HepG2 (cell line): ENCODE measurements around the gene DIS3L2. TPM values are rescaled to one million over a fixed set of nuclear protein-coding genes. Genes with fewer than 3 reads are reported as not detected.

Experiments used
- ATAC-seq: fragments of 200-7000 bp; cut with Tn5 transposase; 3 replicates; pipeline ENCODE4 v1.9.1; 2020; ENCODE audit warnings: mild to moderate bottlenecking, moderate library complexity
- BruUV-seq: library from RNA; stranded (reverse); fragments of 400-500 nt; replicated peaks from 2 replicates; lab custom pipeline; 2021; lab: Mats Ljungman, UMichigan
- CTCF ChIA-PET: fragments of 300-600 bp; formaldehyde crosslinking; extraction: SDS; loops from one replicate; lab custom pipeline; 2021; ENCODE audit warnings: low total read pairs, inconsistent platforms, low intra/inter-chr PET ratio; lab: Yijun Ruan, JAX
- POLR2A ChIA-PET: fragments of 350-600 bp; sonication (Branson Sonifier 250); formaldehyde crosslinking; loops from one replicate; lab custom pipeline; 2020; ENCODE audit warnings: antibody characterized with exemption, inconsistent platforms; lab: Yijun Ruan, JAX
- DNase-seq: peaks from one replicate; pipeline ENCODE4 v3.0.0-alpha.2; 2015; ENCODE audit warnings: low spot score
- FAIRE-seq: peaks from 3 replicates; lab custom pipeline; 2011; peaks lifted over from hg19 to GRCh38; lab: Jason Lieb, UNC
- H2AFZ ChIP-seq: one replicate; pipeline ENCODE4 v1.6.1; 2011; ENCODE audit warnings: low read length, inconsistent platforms
- H3K27ac ChIP-seq: fragments of 300-600 bp; 3 replicates; pipeline ENCODE4 v1.8.0; 2011; ENCODE audit warnings: mixed run types, mild to moderate bottlenecking, mixed read lengths, low read length, inconsistent platforms; ENCODE audit not compliant: insufficient read depth; ENCODE audit errors: extremely low read length
- H3K27me3 ChIP-seq, 2 experiments: fragments of 200-600 bp in 1 of 2; 2 replicates in 1 of 2; 3 replicates in 1 of 2; pipeline versions ENCODE4 v1.6.0 to v1.8.0; 2011; ENCODE audit warnings: low read length in 2 of 2, mild to moderate bottlenecking in 2 of 2, moderate library complexity in 2 of 2, inconsistent platforms in 1 of 2; ENCODE audit not compliant: insufficient read depth in 2 of 2, control insufficient read depth in 1 of 2
- H3K36me3 ChIP-seq, 2 experiments: fragments of 200-600 bp in 1 of 2; replicated peaks in 1 of 2; 2 replicates in 1 of 2; 3 replicates in 1 of 2; pipeline versions ENCODE4 v1.5.1 to v1.8.0; 2011; ENCODE audit warnings: low read length in 2 of 2, inconsistent platforms in 1 of 2; ENCODE audit not compliant: insufficient read depth in 2 of 2, control insufficient read depth in 1 of 2
- H3K4me1 ChIP-seq: 2 replicates; pipeline ENCODE4 v1.5.1; 2012; ENCODE audit warnings: low read length, inconsistent platforms; ENCODE audit not compliant: insufficient read depth
- H3K4me2 ChIP-seq: 2 replicates; pipeline ENCODE4 v1.6.0; 2011; ENCODE audit warnings: low read depth, low read length, inconsistent platforms
- H3K4me3 ChIP-seq, 3 experiments: fragments of 200-600 bp in 1 of 3; sonication (generic), shearing (Covaris generic) in 1 of 3; replicated peaks in 1 of 3; 2 replicates each; pipeline ENCODE4 v1.5.1; 2011 to 2016; ENCODE audit warnings: low read length in 3 of 3, inconsistent platforms in 2 of 3, low read depth in 2 of 3, mild to moderate bottlenecking in 2 of 3, control low read depth in 1 of 3, mixed read lengths in 1 of 3; ENCODE audit not compliant: insufficient read depth in 1 of 3
- H3K79me2 ChIP-seq: one replicate; pipeline ENCODE4 v1.6.1; 2011; ENCODE audit warnings: low read length, inconsistent platforms; ENCODE audit not compliant: insufficient read depth
- H3K9ac ChIP-seq: 2 replicates; pipeline ENCODE4 v1.6.0; 2011; ENCODE audit warnings: mild to moderate bottlenecking, low read depth, low read length, inconsistent platforms; ENCODE audit not compliant: insufficient read depth
- H3K9me3 ChIP-seq: 2 replicates; pipeline ENCODE4 v1.5.1; 2012; ENCODE audit warnings: mild to moderate bottlenecking, low read length
- H4K20me1 ChIP-seq: 2 replicates; pipeline ENCODE4 v1.6.0; 2011; ENCODE audit warnings: inconsistent platforms, mild to moderate bottlenecking, low read length, moderate library complexity; ENCODE audit not compliant: insufficient read depth
- ARNTL ChIP-seq: sonication (generic); formaldehyde crosslinking; IDR thresholded peaks from 2 replicates; pipeline ENCODE4 v1.4.0; 2020; ENCODE audit warnings: mild to moderate bottlenecking, missing genetic modification reagents
- BATF2 ChIP-seq: sonication (generic); formaldehyde crosslinking; IDR thresholded peaks from 2 replicates; pipeline ENCODE4 v1.8.0; 2022; ENCODE audit warnings: mild to moderate bottlenecking, missing genetic modification reagents, moderate library complexity
- HNRNPLL ChIP-seq: fragments of 200-400 bp; formaldehyde crosslinking; IDR thresholded peaks from 2 replicates; pipeline ENCODE4 v1.6.1; 2017; ENCODE audit warnings: mild to moderate bottlenecking, low read depth, low read length; ENCODE audit not compliant: poor library complexity, severe bottlenecking
- KDM5A ChIP-seq: fragments of 200-600 bp; sonication (generic); IDR thresholded peaks from 2 replicates; pipeline ENCODE4 v1.7.0; 2018; ENCODE audit warnings: antibody characterized with exemption, mild to moderate bottlenecking, low read length, borderline replicate concordance
- KMT2A ChIP-seq: sonication (generic); formaldehyde crosslinking; IDR thresholded peaks from 2 replicates; pipeline ENCODE4 v1.4.0; 2020; ENCODE audit warnings: missing genetic modification reagents
- SOX13 ChIP-seq, 3 experiments: fragments of 450-650 bp in 1 of 3; sonication (generic) in 1 of 3; formaldehyde crosslinking in 1 of 3; IDR thresholded peaks in 2 of 3; conservative IDR thresholded peaks in 1 of 3; 2 replicates each; pipeline versions ENCODE4 v1.5.0 to v1.6.1; 2016 to 2020; ENCODE audit warnings: antibody characterized with exemption in 1 of 3, mild to moderate bottlenecking in 1 of 3, missing compliant biosample characterization in 1 of 3, missing genetic modification reagents in 1 of 3, moderate library complexity in 1 of 3
- TFAP4 ChIP-seq: sonication (generic); IDR thresholded peaks from 2 replicates; pipeline ENCODE4 v1.6.1; 2016; ENCODE audit warnings: low read depth, borderline replicate concordance
- YEATS2 ChIP-seq: sonication (generic); formaldehyde crosslinking; IDR thresholded peaks from 2 replicates; pipeline ENCODE4 v1.4.0; 2020; ENCODE audit warnings: missing genetic modification reagents, borderline replicate concordance
- ZNF660 ChIP-seq: sonication (generic); formaldehyde crosslinking; IDR thresholded peaks from 2 replicates; pipeline ENCODE4 v1.5.1; 2020; ENCODE audit warnings: mild to moderate bottlenecking, low read depth, missing genetic modification reagents, borderline replicate concordance
- ZNF678 ChIP-seq: sonication (generic); formaldehyde crosslinking; IDR thresholded peaks from 2 replicates; pipeline ENCODE4 v1.4.0; 2020; ENCODE audit warnings: mild to moderate bottlenecking, missing genetic modification reagents
- ZNF784 ChIP-seq: sonication (generic); formaldehyde crosslinking; IDR thresholded peaks from 2 replicates; pipeline ENCODE4 v1.5.1; 2020; ENCODE audit warnings: missing genetic modification reagents, mild to moderate bottlenecking, borderline replicate concordance
- WGBS: methylation state at CpG from one replicate; pipeline ENCODE4 v1.1.6; 2017; ENCODE audit warnings: low lambda C conversion rate; 5-methylcytosine and 5-hydroxymethylcytosine counted together
- in situ Hi-C: cut with HindIII; loops from 2 replicates; pipeline ENCODE4 v1.10.0; 2017; ENCODE audit warnings: low pct_unique_long_range_greater_than_20kb; ENCODE audit not compliant: extremely low pct_ligation_motif_present
- intact Hi-C: fragments of 100-400 bp; cut with micrococcal nuclease; formaldehyde crosslinking; loops from one replicate; pipeline ENCODE4 v1.10.0; 2022; ENCODE audit not compliant: unreplicated experiment
- polyA plus RNA-seq, 8 experiments: library from polyadenylated mRNA; depleted of rRNA in 3 of 8; stranded (reverse) in 7 of 8; unstranded in 1 of 8; fragments of >200 nt; fragmentation: Illumina TruSeq in 4 of 8; extraction: Trizol in 4 of 8; gene quantifications; 2 replicates each; pipeline versions ENCODE4 v1.2.1 to v1.2.3, GENCODE V29; 2011 to 2016; ENCODE audit warnings: low read depth in 4 of 8, missing spikeins in 1 of 8, mixed read lengths in 1 of 8; ENCODE audit not compliant: insufficient read depth in 1 of 8
- total RNA-seq, 5 experiments: library from RNA; depleted of rRNA; stranded (reverse); fragments of >200 nt; fragmentation: Illumina TruSeq; extraction: Trizol; gene quantifications; 2 replicates each; pipeline ENCODE4 v1.2.3, GENCODE V29; 2016; ENCODE audit warnings: low read depth in 1 of 5
- TF ChIP-seq, protein P1 (sequence below): sonication (generic); formaldehyde crosslinking; conservative IDR thresholded peaks from 2 replicates; pipeline ENCODE4 v1.8.0; 2022; ENCODE audit warnings: missing genetic modification reagents
- TF ChIP-seq, protein P2 (sequence below): sonication (generic); formaldehyde crosslinking; IDR thresholded peaks from 2 replicates; pipeline ENCODE4 v1.8.1; 2023; ENCODE audit warnings: missing genetic modification reagents, inconsistent platforms, borderline replicate concordance
- TF ChIP-seq, protein P3 (sequence below): sonication (generic); formaldehyde crosslinking; IDR thresholded peaks from 2 replicates; pipeline ENCODE4 v1.5.0; 2020; ENCODE audit warnings: mild to moderate bottlenecking, missing genetic modification reagents

Gene DIS3L2
- total and polyA plus RNA-seq, 2 of the 13 experiments (the other 11 are each of a cell fraction or from before 2014, with no cell fraction given), result 7.0 to 23.9 TPM

DNA sequence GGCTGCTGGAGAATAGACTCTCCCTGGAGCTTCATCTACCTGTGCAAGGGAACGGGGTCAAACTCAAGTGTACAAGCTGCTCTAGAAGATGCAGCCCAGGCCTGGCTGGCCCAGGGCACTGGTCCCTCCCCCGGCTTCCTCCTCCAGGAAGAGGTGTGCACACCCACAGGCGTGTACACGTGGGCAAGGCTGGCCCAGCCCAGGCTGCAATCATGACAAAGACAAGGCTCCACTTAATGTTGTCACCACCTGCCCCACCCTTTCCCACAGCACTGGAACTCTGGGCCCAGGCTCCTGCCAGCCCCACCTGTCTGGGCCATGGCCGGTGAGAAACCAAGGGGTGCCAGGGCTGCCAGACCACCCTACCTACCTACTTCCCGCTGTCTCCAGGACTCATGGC, 387.4 kb downstream of the DIS3L2 start (continued):
- TF ChIP-seq, protein P1, sequence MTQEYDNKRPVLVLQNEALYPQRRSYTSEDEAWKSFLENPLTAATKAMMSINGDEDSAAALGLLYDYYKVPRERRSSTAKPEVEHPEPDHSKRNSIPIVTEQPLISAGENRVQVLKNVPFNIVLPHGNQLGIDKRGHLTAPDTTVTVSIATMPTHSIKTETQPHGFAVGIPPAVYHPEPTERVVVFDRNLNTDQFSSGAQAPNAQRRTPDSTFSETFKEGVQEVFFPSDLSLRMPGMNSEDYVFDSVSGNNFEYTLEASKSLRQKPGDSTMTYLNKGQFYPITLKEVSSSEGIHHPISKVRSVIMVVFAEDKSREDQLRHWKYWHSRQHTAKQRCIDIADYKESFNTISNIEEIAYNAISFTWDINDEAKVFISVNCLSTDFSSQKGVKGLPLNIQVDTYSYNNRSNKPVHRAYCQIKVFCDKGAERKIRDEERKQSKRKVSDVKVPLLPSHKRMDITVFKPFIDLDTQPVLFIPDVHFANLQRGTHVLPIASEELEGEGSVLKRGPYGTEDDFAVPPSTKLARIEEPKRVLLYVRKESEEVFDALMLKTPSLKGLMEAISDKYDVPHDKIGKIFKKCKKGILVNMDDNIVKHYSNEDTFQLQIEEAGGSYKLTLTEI (CRISPR knock-in tag), result no peak
- TF ChIP-seq, protein P2, sequence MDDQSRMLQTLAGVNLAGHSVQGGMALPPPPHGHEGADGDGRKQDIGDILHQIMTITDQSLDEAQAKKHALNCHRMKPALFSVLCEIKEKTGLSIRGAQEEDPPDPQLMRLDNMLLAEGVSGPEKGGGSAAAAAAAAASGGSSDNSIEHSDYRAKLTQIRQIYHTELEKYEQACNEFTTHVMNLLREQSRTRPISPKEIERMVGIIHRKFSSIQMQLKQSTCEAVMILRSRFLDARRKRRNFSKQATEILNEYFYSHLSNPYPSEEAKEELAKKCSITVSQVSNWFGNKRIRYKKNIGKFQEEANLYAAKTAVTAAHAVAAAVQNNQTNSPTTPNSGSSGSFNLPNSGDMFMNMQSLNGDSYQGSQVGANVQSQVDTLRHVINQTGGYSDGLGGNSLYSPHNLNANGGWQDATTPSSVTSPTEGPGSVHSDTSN (CRISPR knock-in tag), result no peak
- TF ChIP-seq KDM5A (no peak), ZNF660 (CRISPR knock-in tag) (no peak)
- TF ChIP-seq, all 625 proteins: peak for 0

- Histone ChIP-seq H3K79me2 (no peaks in the 10 kb centered on the region), H3K36me3 (no peaks in the 10 kb centered on the region), H3K9me3 (no peaks in the 10 kb centered on the region), H3K4me2 (no peak overlapping the region), H3K4me3 (no peak overlapping the region), H4K20me1 (no peaks in the 10 kb centered on the region), H2AFZ (no peak overlapping the region), H3K27ac (no peak overlapping the region), H3K9ac (no peak overlapping the region), H3K27me3 (peaks cover 18 to 68% of the 10 kb centered on the region in 2 experiments), H3K4me1 (peaks cover 10% of the 10 kb centered on the region)
- no TSS peak for BruUV-seq
- 36% methylated on average over 2 of the region's 7 CpGs for WGBS
- CTCF ChIA-PET, result no interaction called here
- POLR2A ChIA-PET, result no interaction called here
- in situ Hi-C loops, result no loop called here
- DNase-seq (no peak), ATAC-seq (no peak), FAIRE-seq (no peak)
- intact Hi-C loops, result no loop called here
- TF ChIP-seq, protein P3, sequence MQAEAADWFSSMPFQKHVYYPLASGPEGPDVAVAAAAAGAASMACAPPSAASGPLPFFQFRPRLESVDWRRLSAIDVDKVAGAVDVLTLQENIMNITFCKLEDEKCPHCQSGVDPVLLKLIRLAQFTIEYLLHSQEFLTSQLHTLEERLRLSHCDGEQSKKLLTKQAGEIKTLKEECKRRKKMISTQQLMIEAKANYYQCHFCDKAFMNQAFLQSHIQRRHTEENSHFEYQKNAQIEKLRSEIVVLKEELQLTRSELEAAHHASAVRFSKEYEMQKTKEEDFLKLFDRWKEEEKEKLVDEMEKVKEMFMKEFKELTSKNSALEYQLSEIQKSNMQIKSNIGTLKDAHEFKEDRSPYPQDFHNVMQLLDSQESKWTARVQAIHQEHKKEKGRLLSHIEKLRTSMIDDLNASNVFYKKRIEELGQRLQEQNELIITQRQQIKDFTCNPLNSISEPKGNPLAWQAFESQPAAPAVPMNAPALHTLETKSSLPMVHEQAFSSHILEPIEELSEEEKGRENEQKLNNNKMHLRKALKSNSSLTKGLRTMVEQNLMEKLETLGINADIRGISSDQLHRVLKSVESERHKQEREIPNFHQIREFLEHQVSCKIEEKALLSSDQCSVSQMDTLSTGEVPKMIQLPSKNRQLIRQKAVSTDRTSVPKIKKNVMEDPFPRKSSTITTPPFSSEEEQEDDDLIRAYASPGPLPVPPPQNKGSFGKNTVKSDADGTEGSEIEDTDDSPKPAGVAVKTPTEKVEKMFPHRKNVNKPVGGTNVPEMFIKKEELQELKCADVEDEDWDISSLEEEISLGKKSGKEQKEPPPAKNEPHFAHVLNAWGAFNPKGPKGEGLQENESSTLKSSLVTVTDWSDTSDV (CRISPR knock-in tag), result no peak
- TF ChIP-seq TFAP4 (no peak), ZNF678 (no peak), KMT2A (CRISPR knock-in tag) (no peak), SOX13 (IDR thresholded peaks at IDR 0.05) (no peak), SOX13 (CRISPR knock-in tag; conservative IDR thresholded peaks at IDR 0.05 in 1 of 2, IDR thresholded peaks at IDR 0.05 in 1 of 2) (no peak), YEATS2 (CRISPR knock-in tag) (no peak), ARNTL (no peak), HNRNPLL (peak; percentile 31), BATF2 (no peak), ZNF784 (no peak)
These were observed 388.0 kb downstream of the DIS3L2 start for GRCh38 chr2:232349546-232349945.
